H1 (cell line): Measurements from ENCODE around the gene ATP9B. TPM values are rescaled to one million over a fixed set of nuclear protein-coding genes. Genes with fewer than 3 reads are reported as not detected.

Source experiments
- CREB1 ChIP-seq: IDR thresholded peaks from 2 replicates; pipeline ENCODE4 v1.6.1; 2012; ENCODE audit warnings: inconsistent platforms
- GABPA ChIP-seq: IDR thresholded peaks from 2 replicates; pipeline ENCODE4 v1.6.1; 2011; ENCODE audit warnings: mild to moderate bottlenecking, low read length, moderate library complexity, borderline replicate concordance; ENCODE audit not compliant: insufficient read depth
- GTF2F1 ChIP-seq: IDR thresholded peaks from 2 replicates; pipeline ENCODE4 v1.6.1; 2012; ENCODE audit warnings: low read depth, low read length, improper control_type of control experiment, borderline replicate concordance
- HDAC2 ChIP-seq, 2 experiments: fragments of 300-600 bp in 1 of 2; sonication (generic) in 1 of 2; IDR thresholded peaks; 2 replicates each; pipeline ENCODE4 v1.6.1; 2011 to 2012; ENCODE audit warnings: low read depth in 2 of 2, low read length in 2 of 2, mild to moderate bottlenecking in 2 of 2, moderate library complexity in 2 of 2, borderline replicate concordance in 1 of 2, inconsistent platforms in 1 of 2
- POLR2AphosphoS5 ChIP-seq: IDR thresholded peaks from 2 replicates; pipeline ENCODE4 v1.6.1; 2011; ENCODE audit warnings: low read depth, low read length
- RBBP5 ChIP-seq: IDR thresholded peaks from 2 replicates; pipeline ENCODE4 v1.7.1; 2012; ENCODE audit warnings: low read depth, mild to moderate bottlenecking, inconsistent platforms, low read length, moderate library complexity, borderline replicate concordance
- RNF2 ChIP-seq: fragments of 200-900, 300-1000 bp; sonication (generic); IDR thresholded peaks from 2 replicates; pipeline ENCODE4 v1.7.1; 2016; ENCODE audit warnings: borderline replicate concordance, low read depth, mild to moderate bottlenecking, antibody characterized with exemption, low read length; ENCODE audit not compliant: poor library complexity, severe bottlenecking; ENCODE audit errors: missing control alignments
- SIN3A ChIP-seq, 2 experiments: IDR thresholded peaks in 1 of 2; conservative IDR thresholded peaks in 1 of 2; 2 replicates each; pipeline ENCODE4 v1.6.1; 2011 to 2012; ENCODE audit warnings: low read length in 2 of 2, improper control_type of control experiment in 1 of 2, low read depth in 1 of 2, mild to moderate bottlenecking in 1 of 2
- TCF12 ChIP-seq: IDR thresholded peaks from 2 replicates; pipeline ENCODE4 v1.6.1; 2011; ENCODE audit warnings: low read depth, mild to moderate bottlenecking, low read length
- ZNF274 ChIP-seq: IDR thresholded peaks from 2 replicates; pipeline ENCODE4 v1.7.0; 2012; ENCODE audit warnings: low read length, borderline replicate concordance; ENCODE audit errors: extremely low read depth
- polyA plus RNA-seq, 7 experiments: library from polyadenylated mRNA; depleted of rRNA in 3 of 7; stranded (reverse) in 5 of 7; unstranded in 2 of 7; fragments of >200 nt in 5 of 7; fragments of 200-250 nt in 2 of 7; gene quantifications; 1 replicate in 5 of 7; 2 replicates in 1 of 7; 4 replicates in 1 of 7; pipeline versions ENCODE4 v1.2.1 to v1.2.3, GENCODE V29; 2011 to 2013; ENCODE audit warnings: missing spikeins in 2 of 7, mixed read lengths in 2 of 7
- total RNA-seq: library from RNA; stranded (reverse); fragmentation: NEBNext Ultra II Directional; extraction: Animal tissue kit (Norgen Biotek cat#: 25700); gene quantifications from 2 replicates; pipeline ENCODE4 v1.2.1, GENCODE V29; 2021

ATP9B gene
- total and polyA plus RNA-seq, 2 of the 8 experiments (the other 6 are each of a cell fraction or from before 2014, with no cell fraction given), result 15.1 to 21.7 TPM

GRCh38 chr18:79380816-79381806, 311.9 kb downstream of the ATP9B start (continued):
- TF ChIP-seq RNF2 (no peak), HDAC2 (IDR thresholded peaks at IDR 0.05; ENCODE audit: borderline replicate concordance in 1 of 2, low read depth in 2 of 2, low read length in 2 of 2) (no peak), POLR2AphosphoS5 (no peak), GABPA (no peak; the same call in 1 of the 2 replicates), CREB1 (0 out of 2 replicates have a peak, but pooled peaks have one; percentile 21), GTF2F1 (no peak), SIN3A (conservative IDR thresholded peaks at IDR 0.05 in 1 of 2, IDR thresholded peaks at IDR 0.05 in 1 of 2; ENCODE audit: low read depth in 1 of 2, low read length in 2 of 2) (no peak), RBBP5 (no peak), ZNF274 (no peak), TCF12 (no peak)
